ENCODE results near the gene PRKCE. TPM values are rescaled to one million over a fixed set of nuclear protein-coding genes. Genes with fewer than 3 reads are reported as not detected.

Gene PRKCE
- total RNA-seq, 5 donors from 2014 or later (not counting 1 experiment from before 2014, with no cell fraction given), result 16.5 to 29.8 (median 23.4) TPM

GRCh38 chr2:45830322-45830721 lies 178.8 kb downstream of the PRKCE start:
- Histone ChIP-seq H3K27me3 (replicated peaks in 1 of 2; ENCODE audit: control insufficient read depth in 2 of 2, extremely low read depth in 1 of 2, insufficient read depth in 2 of 2, low read length in 1 of 2) (no peaks in the 10 kb centered on the region), H3K4me3 (ENCODE audit: control insufficient read depth in 1 of 2, extremely low read depth in 1 of 2, low read length in 1 of 2) (no peak overlapping the region), H3K4me1 (ENCODE audit: control insufficient read depth in 1 of 2, extremely low read depth in 1 of 2, insufficient read depth in 2 of 2, low read length in 2 of 2) (no peaks in the 10 kb centered on the region), H3K9me3 (no peaks in the 10 kb centered on the region), H3K36me3 (ENCODE audit: control insufficient read depth in 2 of 2, extremely low read depth in 1 of 2, insufficient read depth in 1 of 2, low read length in 1 of 2) (no peaks in the 10 kb centered on the region), H3K27ac (ENCODE audit: low read length) (no peak overlapping the region)
- Mint-ChIP-seq H3K27ac (no peak overlapping the region), H3K9me3 (peaks cover 7 to 20% (median 18%) of the 10 kb centered on the region in 3 donors), H3K27me3 (no peaks in the 10 kb centered on the region), H3K36me3 (peaks cover 18% of the 10 kb centered on the region), H3K4me3 (no peak overlapping the region), H3K4me1 (peaks cover 4 to 30% (median 22%) of the 10 kb centered on the region in 3 donors)
- ChIA-PET CTCF (interaction anchor here in 1 of 2 donors (0.5 kb wide), 1 partner anchor 60 kb away, joined by 3 read pairs; no protein-coding TSS in a partner anchor), POLR2A (no interaction called here)
- no peak for ATAC-seq (replicated peaks in 1 of 4)
- no peak for DNase-seq

GRCh38 chr2:45833301-45833967 lies 182.0 kb downstream of the PRKCE start:
- Histone ChIP-seq H3K36me3 (ENCODE audit: control insufficient read depth in 2 of 2, extremely low read depth in 1 of 2, insufficient read depth in 1 of 2, low read length in 1 of 2) (no peaks in the 10 kb centered on the region), H3K4me3 (ENCODE audit: control insufficient read depth in 1 of 2, extremely low read depth in 1 of 2, low read length in 1 of 2) (no peak overlapping the region), H3K27ac (ENCODE audit: low read length) (no peak overlapping the region), H3K27me3 (replicated peaks in 1 of 2; ENCODE audit: control insufficient read depth in 2 of 2, extremely low read depth in 1 of 2, insufficient read depth in 2 of 2, low read length in 1 of 2) (no peaks in the 10 kb centered on the region), H3K9me3 (no peaks in the 10 kb centered on the region), H3K4me1 (ENCODE audit: control insufficient read depth in 1 of 2, extremely low read depth in 1 of 2, insufficient read depth in 2 of 2, low read length in 2 of 2) (no peaks in the 10 kb centered on the region)
- no peak for ATAC-seq (replicated peaks in 1 of 4)
- H3K4me3 Mint-ChIP-seq, result no peak overlapping the region
- H3K4me1 Mint-ChIP-seq, result peaks cover 3 to 18% (median 17%) of the 10 kb centered on the region in 3 donors
- DNase-seq, result no peak
- H3K9me3 Mint-ChIP-seq, result peaks cover 7 to 20% (median 18%) of the 10 kb centered on the region in 3 donors
- peaks cover 17% of the 10 kb centered on the region for H3K36me3 Mint-ChIP-seq
- H3K27me3 Mint-ChIP-seq, result no peaks in the 10 kb centered on the region
- ChIA-PET CTCF (no interaction called here), POLR2A (interaction anchor here in 1 of 2 donors (0.7 kb wide), 1 partner anchor 866 kb away, joined by 3 read pairs; no protein-coding TSS in a partner anchor)
- H3K27ac Mint-ChIP-seq, result no peak overlapping the region
- WGBS (ENCODE audit: insufficient coverage), result 86% methylated on average over 1 of the region's 3 CpGs

GRCh38 chr2:45833968-45834344 lies 182.5 kb downstream of the PRKCE start:
- Mint-ChIP-seq H3K27me3 (no peaks in the 10 kb centered on the region), H3K27ac (no peak overlapping the region), H3K9me3 (peaks cover 7 to 20% (median 18%) of the 10 kb centered on the region in 3 donors), H3K4me1 (peaks cover 3 to 20% (median 17%) of the 10 kb centered on the region in 3 donors), H3K4me3 (no peak overlapping the region), H3K36me3 (peaks cover 17% of the 10 kb centered on the region)
- H3K4me1 ChIP-seq (ENCODE audit: control insufficient read depth in 1 of 2, extremely low read depth in 1 of 2, insufficient read depth in 2 of 2, low read length in 2 of 2), result no peaks in the 10 kb centered on the region
- DNase-seq (no peak), ATAC-seq (replicated peaks in 1 of 4) (no peak)
- H3K4me3 ChIP-seq (ENCODE audit: control insufficient read depth in 1 of 2, extremely low read depth in 1 of 2, low read length in 1 of 2), result no peak overlapping the region
- ChIA-PET POLR2A (no interaction called here), CTCF (no interaction called here)
- H3K27me3 ChIP-seq (replicated peaks in 1 of 2; ENCODE audit: control insufficient read depth in 2 of 2, extremely low read depth in 1 of 2, insufficient read depth in 2 of 2, low read length in 1 of 2), result no peaks in the 10 kb centered on the region
- no peaks in the 10 kb centered on the region for H3K36me3 ChIP-seq (ENCODE audit: control insufficient read depth in 2 of 2, extremely low read depth in 1 of 2, insufficient read depth in 1 of 2, low read length in 1 of 2)
- H3K27ac ChIP-seq (ENCODE audit: low read length), result no peak overlapping the region
- WGBS (ENCODE audit: insufficient coverage), result 64% methylated on average over 2 of the region's 3 CpGs
- no peaks in the 10 kb centered on the region for H3K9me3 ChIP-seq

GRCh38 chr2:45834372-45834771 lies 182.9 kb downstream of the PRKCE start:
- Mint-ChIP-seq H3K27ac (no peak overlapping the region), H3K4me3 (no peak overlapping the region), H3K27me3 (no peaks in the 10 kb centered on the region), H3K9me3 (peaks cover 7 to 16% (median 14%) of the 10 kb centered on the region in 3 donors), H3K4me1 (peaks cover 3 to 20% (median 17%) of the 10 kb centered on the region in 3 donors), H3K36me3 (peaks cover 14% of the 10 kb centered on the region)
- WGBS (ENCODE audit: insufficient coverage), result 100% methylated on average over 1 of the region's 6 CpGs
- Histone ChIP-seq H3K27ac (ENCODE audit: low read length) (no peak overlapping the region), H3K4me1 (ENCODE audit: control insufficient read depth in 1 of 2, extremely low read depth in 1 of 2, insufficient read depth in 2 of 2, low read length in 2 of 2) (no peaks in the 10 kb centered on the region), H3K9me3 (no peaks in the 10 kb centered on the region), H3K4me3 (ENCODE audit: control insufficient read depth in 1 of 2, extremely low read depth in 1 of 2, low read length in 1 of 2) (no peak overlapping the region), H3K27me3 (replicated peaks in 1 of 2; ENCODE audit: control insufficient read depth in 2 of 2, extremely low read depth in 1 of 2, insufficient read depth in 2 of 2, low read length in 1 of 2) (no peaks in the 10 kb centered on the region), H3K36me3 (ENCODE audit: control insufficient read depth in 2 of 2, extremely low read depth in 1 of 2, insufficient read depth in 1 of 2, low read length in 1 of 2) (no peaks in the 10 kb centered on the region)
- no peak for ATAC-seq (replicated peaks in 1 of 4)
- CTCF ChIA-PET, result no interaction called here
- POLR2A ChIA-PET, result no interaction called here
- no peak for DNase-seq

- no peak overlapping the region for H3K27ac Mint-ChIP-seq
- CTCF ChIA-PET, result no interaction called here
- WGBS (ENCODE audit: insufficient coverage), result 87% methylated on average over 2 of the region's 5 CpGs
- peaks cover 7 to 16% (median 13%) of the 10 kb centered on the region in 3 donors for H3K9me3 Mint-ChIP-seq
- peaks cover 3 to 20% (median 17%) of the 10 kb centered on the region in 3 donors for H3K4me1 Mint-ChIP-seq
- H3K27me3 ChIP-seq (replicated peaks in 1 of 2; ENCODE audit: control insufficient read depth in 2 of 2, extremely low read depth in 1 of 2, insufficient read depth in 2 of 2, low read length in 1 of 2), result no peaks in the 10 kb centered on the region
- H3K4me3 Mint-ChIP-seq, result no peak overlapping the region
- H3K36me3 ChIP-seq (ENCODE audit: control insufficient read depth in 2 of 2, extremely low read depth in 1 of 2, insufficient read depth in 1 of 2, low read length in 1 of 2), result no peaks in the 10 kb centered on the region
- no peaks in the 10 kb centered on the region for H3K4me1 ChIP-seq (ENCODE audit: control insufficient read depth in 1 of 2, extremely low read depth in 1 of 2, insufficient read depth in 2 of 2, low read length in 2 of 2)
- H3K36me3 Mint-ChIP-seq, result peaks cover 14% of the 10 kb centered on the region
- no peak overlapping the region for H3K4me3 ChIP-seq (ENCODE audit: control insufficient read depth in 1 of 2, extremely low read depth in 1 of 2, low read length in 1 of 2)
- POLR2A ChIA-PET, result no interaction called here
- ATAC-seq (replicated peaks in 1 of 4) (no peak), DNase-seq (no peak)
- no peak overlapping the region for H3K27ac ChIP-seq (ENCODE audit: low read length)
- H3K27me3 Mint-ChIP-seq, result no peaks in the 10 kb centered on the region
- no peaks in the 10 kb centered on the region for H3K9me3 ChIP-seq
These were observed 183.4 kb downstream of the PRKCE start for GRCh38 chr2:45834858-45835257.

GRCh38 chr2:45836316-45836715 lies 184.8 kb downstream of the PRKCE start:
- peaks cover 0 to 1% (median 0%) of the 10 kb centered on the region in 3 donors for H3K9me3 Mint-ChIP-seq
- Histone ChIP-seq H3K4me1 (ENCODE audit: control insufficient read depth in 1 of 2, extremely low read depth in 1 of 2, insufficient read depth in 2 of 2, low read length in 2 of 2) (no peaks in the 10 kb centered on the region), H3K4me3 (ENCODE audit: control insufficient read depth in 1 of 2, extremely low read depth in 1 of 2, low read length in 1 of 2) (no peak overlapping the region), H3K9me3 (no peaks in the 10 kb centered on the region), H3K36me3 (ENCODE audit: control insufficient read depth in 2 of 2, extremely low read depth in 1 of 2, insufficient read depth in 1 of 2, low read length in 1 of 2) (no peaks in the 10 kb centered on the region), H3K27me3 (replicated peaks in 1 of 2; ENCODE audit: control insufficient read depth in 2 of 2, extremely low read depth in 1 of 2, insufficient read depth in 2 of 2, low read length in 1 of 2) (no peaks in the 10 kb centered on the region), H3K27ac (ENCODE audit: low read length) (no peak overlapping the region)
- ATAC-seq (replicated peaks in 1 of 4) (no peak), DNase-seq (no peak)
- H3K36me3 Mint-ChIP-seq, result peaks cover 4% of the 10 kb centered on the region
- CTCF ChIA-PET, result no interaction called here
- 75% methylated on average over 1 of the region's 3 CpGs for WGBS (ENCODE audit: insufficient coverage)
- peaks cover 3 to 20% (median 17%) of the 10 kb centered on the region in 3 donors for H3K4me1 Mint-ChIP-seq
- no peak overlapping the region for H3K27ac Mint-ChIP-seq
- no peaks in the 10 kb centered on the region for H3K27me3 Mint-ChIP-seq
- no peak overlapping the region for H3K4me3 Mint-ChIP-seq
- POLR2A ChIA-PET, result no interaction called here
